AG20443 (cell line): ENCODE data around the gene PHF10.
A peak's percentile ranks its signal among the peaks of the same experiment; 100 is the strongest.

ENCODE experiments used
- DNase-seq: peaks from one replicate; pipeline ENCODE4 v3.0.0; 2012; ENCODE audit warnings: low spot score, mixed read lengths

Gene PHF10

GRCh38 chr6:169677096-169677495, 47.2 kb downstream of the PHF10 start:
- DNase-seq, result no peak

DNA sequence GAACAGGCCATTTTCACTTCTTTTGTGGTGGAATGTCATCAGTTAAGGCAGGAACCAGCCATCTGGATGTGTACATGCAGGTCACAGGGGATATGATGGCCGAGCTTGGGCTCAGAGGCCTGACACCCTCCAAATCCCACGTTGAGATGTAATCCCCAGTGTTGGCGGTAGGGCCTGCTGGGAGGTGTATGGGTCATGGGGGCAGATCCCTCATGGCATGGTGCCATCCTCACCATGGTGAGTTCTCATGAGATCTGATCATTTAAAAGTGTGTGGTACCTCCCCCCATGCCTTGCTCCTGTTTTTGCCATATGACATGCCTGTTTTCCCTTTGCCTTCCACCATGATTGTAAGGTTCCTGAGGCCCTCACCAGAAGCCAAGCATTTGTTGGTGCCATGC, 49.3 kb downstream of the PHF10 start:
- DNase-seq, result no peak

DNA sequence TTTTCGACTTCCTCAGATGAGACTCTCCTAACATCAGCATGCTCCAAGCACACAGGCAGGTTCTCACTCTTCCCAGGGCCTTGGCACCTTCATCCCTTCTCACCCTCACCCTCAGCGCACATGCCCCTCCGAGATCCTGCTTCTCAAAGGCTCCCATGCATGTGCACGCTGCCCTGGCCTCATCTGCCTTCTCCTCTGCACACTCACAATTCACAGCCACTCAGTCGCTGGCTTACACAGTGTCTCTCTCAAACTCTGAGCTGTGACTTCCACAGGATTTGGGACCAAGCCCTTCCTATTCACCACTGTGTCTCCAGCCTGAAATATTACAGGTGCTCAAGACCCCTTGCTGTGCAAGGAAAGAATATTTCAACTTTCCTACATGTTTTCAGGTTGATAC, 52.7 kb downstream of the PHF10 start:
- no peak for DNase-seq

DNA sequence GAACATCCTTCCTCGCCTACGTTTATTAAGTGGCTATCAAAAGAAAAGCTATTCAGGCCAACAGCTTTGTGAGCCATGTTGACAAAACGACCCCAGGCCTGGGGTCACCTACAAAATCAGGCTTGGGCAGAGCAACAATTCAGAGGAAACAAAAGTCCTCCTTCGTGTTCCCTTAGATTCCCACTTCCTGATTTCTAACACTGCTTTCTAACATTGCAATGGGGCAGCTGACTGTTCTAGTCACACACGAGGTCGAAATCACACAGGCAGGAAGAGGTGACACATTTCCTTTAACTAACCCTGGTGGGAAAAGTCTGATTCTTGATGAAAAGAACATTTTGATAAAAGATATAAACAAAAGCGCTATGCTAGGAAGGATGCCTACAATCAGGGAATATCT, 54.4 kb downstream of the PHF10 start:
- DNase-seq, result no peak

DNA sequence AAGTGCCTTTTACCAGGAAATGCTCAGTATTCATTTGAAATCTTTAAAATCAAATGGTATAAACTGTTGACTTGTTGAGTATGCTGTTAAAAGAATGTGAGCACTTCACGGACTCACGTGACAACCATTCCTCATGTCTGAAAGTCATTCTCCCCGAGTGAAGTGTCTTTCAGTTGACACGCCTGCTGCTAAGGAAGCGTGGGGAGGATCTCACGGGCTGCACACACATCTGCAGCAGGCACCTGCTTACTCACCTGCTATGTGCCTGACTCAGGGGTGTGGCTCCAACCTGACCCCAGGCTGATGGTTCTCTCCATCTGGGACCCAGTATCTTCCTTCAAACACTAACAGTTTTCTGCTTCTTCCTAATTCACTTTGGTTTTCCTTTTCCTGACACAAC, 55.2 kb downstream of the PHF10 start:
- no peak for DNase-seq

GRCh38 chr6:169668203-169668847, 56.0 kb downstream of the PHF10 start:
- no peak for DNase-seq

- no peak for DNase-seq
Measured at GRCh38 chr6:169667716-169668115, 56.6 kb downstream of the PHF10 start.

GRCh38 chr6:169666441-169666840, 57.9 kb downstream of the PHF10 start:
- no peak for DNase-seq

- no peak for DNase-seq
Measured at GRCh38 chr6:169665289-169665688, 59.0 kb downstream of the PHF10 start.

- DNase-seq, result no peak
Measured at GRCh38 chr6:169664227-169664626, 60.1 kb downstream of the PHF10 start.

- DNase-seq, result no peak
Measured at GRCh38 chr6:169663468-169663867, 60.8 kb downstream of the PHF10 start.

DNA sequence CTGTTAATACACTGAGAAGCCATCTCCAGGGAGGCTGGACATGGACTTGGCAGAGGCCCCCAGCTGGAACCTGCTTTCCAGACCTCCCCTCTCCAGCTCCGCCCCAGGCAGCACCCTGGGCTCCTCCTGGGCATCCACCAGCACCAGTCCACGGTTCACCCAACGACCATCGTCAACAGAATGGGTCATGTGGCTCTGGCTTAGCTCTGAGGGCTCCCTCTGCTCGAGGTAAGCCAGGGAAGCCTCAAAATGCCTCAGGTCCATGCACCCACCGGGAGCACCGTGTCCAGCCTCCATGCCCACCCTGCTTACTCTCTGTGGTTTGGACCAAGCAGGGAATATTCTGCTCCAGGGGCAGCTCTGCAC, 62.9 kb downstream of the PHF10 start:
- no peak for DNase-seq

DNA sequence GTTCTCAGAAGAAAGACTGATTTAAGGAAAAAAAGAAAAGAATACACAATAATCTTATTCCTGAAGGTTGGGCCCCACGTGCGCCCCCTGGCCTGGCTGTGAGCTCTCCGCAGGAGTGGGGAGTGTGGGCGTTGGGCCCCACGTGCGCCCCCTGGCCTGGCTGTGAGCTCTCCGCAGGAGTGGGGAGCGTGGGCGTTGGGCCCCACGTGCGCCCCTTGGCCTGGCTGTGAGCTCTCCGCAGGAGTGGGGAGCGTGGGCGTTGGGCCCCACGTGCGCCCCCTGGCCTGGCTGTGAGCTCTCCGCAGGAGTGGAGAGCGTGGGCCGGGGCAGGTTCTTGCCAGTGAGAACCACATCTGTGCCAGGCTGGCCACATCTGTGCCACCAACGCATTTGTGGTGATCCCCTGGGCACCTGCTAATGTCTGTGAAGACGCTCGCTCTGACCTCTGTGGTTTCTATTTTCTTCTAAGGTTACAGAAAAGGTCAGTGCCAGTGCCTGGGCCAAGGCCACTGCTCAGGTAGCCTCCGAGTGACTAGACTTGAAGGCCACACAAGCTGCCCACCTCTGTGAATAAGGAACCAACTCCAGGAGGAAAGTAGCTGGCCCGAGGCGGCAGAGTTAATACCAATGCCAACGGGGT, 63.4 kb downstream of the PHF10 start:
- no peak for DNase-seq

- no peak for DNase-seq
Measured at GRCh38 chr6:169659820-169660610, 64.3 kb downstream of the PHF10 start.

GRCh38 chr6:169657284-169657610, 67.1 kb downstream of the PHF10 start:
- no peak for DNase-seq

DNA sequence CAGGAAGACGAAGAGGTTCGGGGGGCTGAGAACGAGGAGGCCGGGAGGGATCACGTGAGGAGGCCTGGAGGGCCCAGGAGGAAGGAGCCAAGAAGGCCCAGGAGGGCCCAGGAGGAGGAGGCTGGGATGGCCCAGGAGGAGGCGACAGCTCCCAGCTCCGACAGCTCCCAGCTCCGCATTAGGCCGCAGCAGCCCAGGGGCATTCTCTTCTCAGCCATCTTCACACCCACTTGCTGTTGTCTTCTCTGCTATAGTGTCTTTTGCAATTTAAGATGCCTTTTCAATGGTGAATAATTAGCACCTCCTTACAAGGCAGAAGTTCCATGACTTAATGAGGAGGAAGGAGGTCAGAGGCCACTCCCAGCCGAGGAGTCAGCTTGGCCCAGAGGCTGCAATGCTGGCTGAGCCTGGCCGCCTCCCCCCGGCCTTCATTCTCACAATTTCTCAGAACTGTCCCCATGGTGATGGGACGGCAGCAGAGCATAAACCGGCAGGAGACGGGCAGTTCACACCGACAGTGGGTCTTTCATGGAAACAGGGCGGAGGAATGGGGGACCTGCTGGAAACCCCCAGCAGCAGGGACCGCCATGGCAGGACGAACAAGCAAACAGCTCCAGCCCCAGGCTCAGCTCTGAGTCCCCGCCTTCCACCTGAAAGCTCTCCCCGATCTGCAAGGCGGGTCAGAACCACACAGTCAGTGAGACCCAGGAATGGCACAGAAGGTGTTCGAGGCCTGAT, 67.6 kb downstream of the PHF10 start:
- no peak for DNase-seq

GRCh38 chr6:169654598-169655391, 69.5 kb downstream of the PHF10 start:
- DNase-seq, result peak; percentile 96
